ENCODE results near the gene ARID3C.

Gene ARID3C

GRCh38 chr9:34576597-34577399 is 52.1 kb downstream of the ARID3C start:
- no peak for DNase-seq (ENCODE audit: low read depth)

- DNase-seq (ENCODE audit: low read depth), result no peak
Measured at GRCh38 chr9:34575862-34576596, 52.8 kb downstream of the ARID3C start.

GRCh38 chr9:34575241-34575640 is 53.6 kb downstream of the ARID3C start:
- no peak for DNase-seq (ENCODE audit: low read depth)

- no peak for DNase-seq (ENCODE audit: low read depth)
Measured at GRCh38 chr9:34574571-34574970, 54.3 kb downstream of the ARID3C start.

- DNase-seq (ENCODE audit: low read depth), result no peak
Measured at GRCh38 chr9:34573599-34574325, 55.1 kb downstream of the ARID3C start.

GRCh38 chr9:34572628-34573027 is 56.2 kb downstream of the ARID3C start:
- DNase-seq (ENCODE audit: low read depth), result no peak

GRCh38 chr9:34572092-34572491 is 56.8 kb downstream of the ARID3C start:
- no peak for DNase-seq (ENCODE audit: low read depth)

- no peak for DNase-seq (ENCODE audit: low read depth)
Measured at GRCh38 chr9:34571481-34571810, 57.4 kb downstream of the ARID3C start.
